NOMO-1 (cell line): ENCODE data around the gene TMEM192.
A peak's percentile ranks its signal among the peaks of the same experiment; 100 is the strongest.
"Not testable (repeated sequence)": the region's sequence is repeated elsewhere in the genome, so short reads cannot be mapped to it uniquely, and the experiment has no call there.

Experiments
- DNase-seq, 2 experiments: peaks; one replicate each; lab custom pipeline; 2025; ENCODE audit not compliant: unreplicated experiment in 2 of 2; lab: John Stamatoyannopoulos, UW

TMEM192 gene

DNA sequence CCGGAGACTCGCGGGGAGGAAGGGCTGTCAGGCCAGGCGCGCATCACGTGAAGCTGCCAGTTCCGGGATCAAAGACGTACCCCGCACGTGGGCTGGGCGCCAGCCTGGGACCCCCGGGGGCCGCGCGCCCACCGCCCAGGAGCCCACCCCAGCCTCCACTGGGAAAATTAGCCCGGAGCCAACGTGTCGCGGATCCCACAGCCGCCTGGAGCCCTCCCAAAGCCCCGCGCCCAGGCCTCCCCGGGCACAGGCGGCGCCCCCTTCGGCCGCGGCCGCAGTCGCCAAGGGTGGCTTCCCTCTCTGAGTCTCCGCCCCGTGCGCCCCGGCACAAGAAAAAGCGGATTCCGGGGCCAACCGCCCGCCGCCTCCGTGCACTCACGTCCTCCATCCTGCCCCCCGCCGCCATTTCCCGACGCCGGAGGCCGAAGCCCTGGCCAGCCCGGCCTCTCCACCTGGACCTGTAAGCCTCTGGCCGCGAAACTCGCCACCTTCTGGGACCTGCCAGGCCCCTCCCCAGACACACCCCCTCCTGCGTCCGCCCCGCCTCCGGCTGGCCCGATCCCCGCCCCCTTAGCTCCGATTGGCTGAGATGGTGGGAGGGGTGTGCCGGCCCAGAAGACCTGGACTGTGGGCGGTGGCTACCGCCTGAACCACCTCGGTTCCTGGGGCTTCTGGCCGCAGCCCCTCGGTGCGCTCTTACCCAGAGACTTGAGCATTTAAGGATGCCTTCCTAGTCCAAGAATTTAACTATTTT is at the start of gene TMEM192:
TSS of gene TMEM192 (minus strand) at position 493 of the 754 bp plus-strand sequence. CDS start at position 406, 87 bp downstream.
- DNase-seq = peak; percentile 89 to 97

DNA sequence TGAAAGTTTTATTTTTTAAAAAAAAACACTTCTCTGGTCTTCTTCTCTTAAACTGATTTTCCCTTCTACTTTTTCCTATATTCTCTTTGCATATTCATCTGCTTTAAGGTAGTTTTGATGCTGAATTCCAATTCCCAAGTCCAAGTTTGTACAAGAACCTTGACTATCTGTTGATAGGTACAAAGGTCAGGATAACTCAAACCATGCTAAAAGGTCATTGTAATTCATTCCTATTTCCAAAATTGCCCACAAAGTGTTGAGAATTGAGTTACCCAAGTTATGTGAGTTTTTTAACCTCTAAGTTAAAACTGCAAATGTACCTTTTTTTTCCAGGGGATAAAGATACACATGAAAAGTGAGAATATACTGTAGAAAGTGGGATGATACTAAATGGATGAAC is 46.1 kb upstream of the TMEM192 start:
- no peak for DNase-seq

DNA sequence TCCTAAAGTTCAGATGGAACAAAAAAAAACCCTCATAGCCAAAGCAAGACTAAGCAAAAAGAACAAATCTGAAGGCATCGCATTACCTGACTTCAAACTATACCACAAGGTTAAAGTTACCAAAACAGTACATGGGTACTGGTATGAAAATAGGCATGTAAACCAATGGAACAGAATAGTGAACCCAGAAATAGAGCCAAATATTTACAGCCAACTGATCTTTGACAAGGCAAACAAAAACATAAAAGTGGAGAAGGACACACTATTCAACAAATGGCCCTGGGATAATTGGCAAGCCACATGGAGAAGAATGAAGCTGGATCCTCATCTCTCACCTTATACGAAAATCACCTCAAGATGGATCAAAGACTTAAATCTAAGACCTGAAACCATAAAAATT is 44.2 kb upstream of the TMEM192 start:
- DNase-seq = no peak

DNA sequence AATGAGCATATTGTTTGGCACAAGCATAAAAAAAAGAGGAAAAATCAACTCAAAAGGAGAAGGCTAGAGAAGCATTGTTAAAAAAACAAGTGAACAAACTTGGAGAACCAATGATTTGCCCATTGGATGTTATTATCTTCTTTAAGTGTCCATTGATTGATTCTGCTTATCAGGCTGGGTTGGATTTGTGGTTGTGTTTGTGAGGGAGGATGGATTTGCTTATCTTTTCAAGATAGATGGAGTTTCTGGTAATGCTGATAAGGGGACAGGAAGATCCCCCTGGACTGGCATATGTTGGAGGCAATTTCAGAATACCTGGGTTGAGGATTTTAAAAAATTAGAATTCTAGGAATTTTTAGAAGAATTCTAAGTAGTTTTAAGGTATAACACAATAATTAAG is 41.8 kb upstream of the TMEM192 start:
- DNase-seq = no peak

DNA sequence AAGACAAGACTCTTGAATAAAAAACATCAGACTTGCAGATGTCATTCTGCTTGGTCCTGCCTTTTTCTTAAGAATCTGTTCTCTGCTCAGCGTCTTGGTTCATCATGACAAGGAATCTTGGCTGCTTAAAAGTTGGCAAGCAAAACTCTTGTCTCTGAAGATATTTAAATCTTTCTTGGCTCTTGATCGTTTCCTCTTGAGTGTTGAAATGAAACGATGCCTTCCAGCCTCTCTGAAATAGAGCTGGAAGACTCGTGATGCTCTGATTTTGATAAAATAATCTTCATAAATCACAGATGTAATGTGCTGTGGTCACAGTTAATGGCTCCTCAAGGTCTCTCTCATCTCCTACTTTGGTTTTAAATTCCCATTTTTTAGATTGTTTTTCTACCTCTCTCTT is 39.9 kb upstream of the TMEM192 start:
- no peak for DNase-seq

DNA sequence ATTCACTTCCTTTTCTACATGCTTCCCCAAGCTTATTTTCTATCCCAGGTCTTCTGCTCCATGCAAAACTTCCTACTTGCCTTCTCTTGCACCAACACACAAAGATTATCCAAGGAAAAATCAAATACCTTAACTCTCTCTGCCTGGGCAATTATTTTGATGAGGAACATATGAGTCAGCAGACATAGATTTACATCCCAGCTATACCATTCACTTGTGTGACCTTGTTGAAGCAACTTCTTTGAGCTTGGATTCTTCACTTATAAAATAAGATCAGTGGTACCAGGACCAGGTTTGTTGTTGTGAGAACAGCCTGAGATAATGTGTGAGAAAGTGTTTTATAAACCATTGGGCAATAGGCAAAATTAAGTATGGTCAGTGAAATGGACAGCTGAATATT is 39.1 kb upstream of the TMEM192 start:
- DNase-seq = no peak

DNA sequence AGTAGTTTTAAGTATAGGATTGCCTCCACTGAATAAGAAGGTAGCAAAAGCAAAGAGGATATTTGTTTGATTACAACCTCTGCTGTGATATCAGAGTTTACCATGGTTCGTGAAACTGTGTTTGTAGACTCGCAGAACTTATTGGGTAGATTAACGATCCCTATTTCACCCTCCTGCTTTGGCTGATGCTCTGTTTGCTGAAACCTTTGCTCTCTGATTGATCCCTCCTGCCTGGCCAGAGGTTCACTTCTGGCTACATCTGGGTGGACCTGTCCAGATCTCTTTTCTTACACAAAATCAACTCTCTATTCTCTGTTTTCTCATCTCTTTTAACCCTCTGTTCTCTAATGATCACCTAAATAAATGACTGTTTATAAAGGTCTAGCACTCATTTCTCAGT is 37.9 kb upstream of the TMEM192 start:
- DNase-seq = no peak

DNA sequence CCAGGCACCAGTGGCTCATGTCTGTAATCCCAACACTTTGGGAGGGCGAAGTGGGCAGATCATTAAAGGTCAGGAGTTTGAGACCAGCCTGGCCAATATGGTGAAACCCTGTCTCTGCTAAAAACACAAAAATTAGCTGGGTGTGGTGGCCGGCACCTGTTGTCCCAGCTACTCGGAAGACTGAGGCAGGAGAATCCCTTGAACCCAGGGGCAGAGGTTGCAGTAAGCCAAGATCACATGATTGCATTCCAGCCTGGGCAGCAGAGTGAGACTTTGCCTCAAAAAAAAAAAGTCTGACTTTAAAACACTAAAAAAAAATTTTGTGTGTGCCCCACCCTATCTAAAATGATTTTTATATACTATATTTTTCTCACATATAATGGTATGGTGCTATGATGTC is 26.2 kb upstream of the TMEM192 start:
- DNase-seq = no peak

DNA sequence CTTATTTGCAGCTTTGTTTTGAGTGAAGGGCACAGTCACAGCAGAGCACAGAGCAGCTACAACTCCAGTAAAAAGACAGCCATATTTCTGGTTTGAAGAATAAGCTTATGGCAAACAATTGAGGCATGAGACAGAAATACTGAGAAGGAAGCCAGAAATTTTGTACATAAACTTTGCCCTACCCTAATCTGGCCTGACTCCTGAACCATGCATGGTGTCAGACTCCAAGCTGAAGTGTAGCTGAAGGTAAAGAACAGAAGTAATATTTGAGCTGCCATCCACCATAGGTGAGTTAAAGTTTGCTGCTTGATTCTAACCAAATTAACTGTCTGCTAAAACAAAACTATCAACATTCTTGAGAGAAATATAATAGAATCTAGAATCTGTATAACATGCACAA is 24.5 kb upstream of the TMEM192 start:
- no peak for DNase-seq

DNA sequence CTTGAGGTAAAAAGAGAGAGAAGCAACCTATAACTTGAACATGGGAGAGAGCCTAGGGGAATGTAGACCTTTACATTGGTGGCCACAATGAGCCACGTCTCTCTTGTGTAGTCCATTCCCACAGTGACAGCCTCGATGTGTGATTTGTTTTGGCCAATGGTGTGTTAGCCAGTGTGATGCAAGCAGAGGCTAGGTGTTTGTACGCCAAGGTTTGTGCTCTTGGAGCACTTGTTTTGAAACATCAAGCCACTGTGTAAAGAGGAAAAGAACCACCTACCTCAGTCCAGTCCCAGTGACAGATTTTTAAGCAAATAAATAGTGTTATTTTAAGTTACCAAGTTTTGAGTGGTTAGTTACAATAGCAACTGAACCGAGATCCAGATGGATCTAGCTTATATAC is 23.9 kb upstream of the TMEM192 start:
- no peak for DNase-seq

DNA sequence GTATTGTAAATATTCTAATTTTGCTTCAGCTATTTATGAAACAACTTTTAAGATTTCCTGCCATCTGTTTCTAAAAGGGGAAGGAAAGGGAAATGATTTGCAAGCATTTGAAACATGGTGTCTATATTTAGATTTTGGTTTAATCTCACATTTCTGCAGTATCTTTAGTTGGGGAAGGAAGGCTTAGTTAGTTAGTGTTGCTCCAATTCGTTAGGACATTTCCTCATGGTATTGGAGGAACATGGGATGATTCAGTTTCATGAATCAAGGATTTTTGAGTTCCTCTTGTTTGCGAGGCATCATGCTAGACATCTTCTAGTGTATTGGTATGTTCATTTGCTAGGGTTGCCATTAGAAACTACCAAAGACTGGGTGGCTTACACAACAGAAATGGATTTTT is 20.5 kb upstream of the TMEM192 start:
- peak; percentile 85 to 91 for DNase-seq

DNA sequence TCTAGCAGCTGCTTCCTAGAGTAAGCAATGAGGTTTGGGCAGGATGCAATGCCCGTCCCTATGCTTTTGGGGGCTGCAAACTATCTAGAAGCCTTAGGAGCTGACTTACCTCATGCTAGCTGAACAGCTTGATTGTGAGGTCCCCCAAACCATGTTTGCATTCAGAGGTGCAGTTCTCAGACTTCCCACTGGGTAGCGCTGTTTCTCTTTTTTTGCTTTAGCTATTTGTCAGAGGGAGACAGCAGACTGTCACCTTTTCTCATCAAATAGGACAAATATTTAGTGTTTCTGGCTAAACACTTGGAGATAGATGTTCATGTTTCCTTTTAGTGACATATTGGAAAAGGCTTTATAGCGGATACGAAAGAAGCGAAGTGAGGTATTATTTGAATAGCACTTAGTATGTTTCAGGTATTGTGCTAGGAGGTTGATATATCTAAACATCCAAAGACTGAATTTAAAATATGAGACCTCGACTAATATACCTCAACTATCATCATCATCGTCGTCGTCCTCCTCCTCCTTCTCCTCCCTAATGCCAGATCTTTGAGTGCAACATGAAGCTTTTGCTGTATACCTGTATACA is 18.7 kb upstream of the TMEM192 start:
- peak; percentile 29 to 46 for DNase-seq

DNA sequence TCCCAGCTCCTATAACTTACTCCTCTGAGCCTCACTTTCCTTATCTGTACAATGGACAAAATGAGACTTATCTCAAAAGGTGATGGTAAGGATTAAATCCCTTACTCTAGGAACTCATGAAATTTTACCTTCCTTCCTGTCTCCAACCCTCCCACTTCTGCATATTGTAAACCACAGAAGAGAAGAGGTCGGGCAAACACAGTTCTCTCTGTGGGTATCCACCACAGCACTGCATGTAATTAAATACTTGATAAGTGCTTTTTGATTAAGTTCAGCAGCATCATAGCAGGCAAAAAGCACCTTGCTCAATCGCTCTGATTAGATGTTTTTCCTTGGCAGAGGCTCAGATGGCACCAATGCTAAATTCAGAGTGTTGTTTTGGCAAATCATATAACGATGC is 17.3 kb upstream of the TMEM192 start:
- DNase-seq = peak in 1 of 2 experiments; percentile 58

DNA sequence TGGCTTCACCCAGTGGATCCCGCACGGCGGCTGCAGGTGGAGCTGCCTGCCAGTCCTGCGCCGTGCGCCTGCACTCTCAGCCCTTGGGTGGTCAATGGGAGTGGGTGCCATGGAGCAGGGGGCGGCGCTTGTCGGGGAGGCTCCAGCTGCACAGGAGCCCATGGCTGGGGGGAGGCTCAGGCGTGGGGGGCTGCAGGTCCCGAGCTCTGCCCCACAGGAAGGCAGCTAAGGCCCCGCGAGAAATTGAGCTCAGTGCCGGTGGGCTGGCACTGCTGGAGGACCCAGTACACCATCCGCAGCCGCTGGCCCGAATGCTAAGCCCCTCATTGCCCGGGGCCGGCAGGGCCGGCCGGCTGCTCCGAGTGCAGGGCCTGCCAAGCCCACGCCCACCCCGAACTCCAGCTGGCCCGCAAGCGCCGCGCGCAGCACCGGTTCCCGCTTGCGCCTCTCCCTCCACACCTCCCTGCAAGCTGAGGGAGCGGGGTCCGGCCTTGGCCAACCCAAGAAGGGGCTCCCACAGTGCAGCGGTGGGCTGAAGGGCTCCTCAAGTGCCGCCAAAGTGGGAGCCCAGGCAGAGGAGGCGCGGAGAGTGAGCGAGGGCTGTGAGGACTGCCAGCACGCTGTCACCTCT is 13.3 kb upstream of the TMEM192 start:
- DNase-seq = not testable (repeated sequence)

DNA sequence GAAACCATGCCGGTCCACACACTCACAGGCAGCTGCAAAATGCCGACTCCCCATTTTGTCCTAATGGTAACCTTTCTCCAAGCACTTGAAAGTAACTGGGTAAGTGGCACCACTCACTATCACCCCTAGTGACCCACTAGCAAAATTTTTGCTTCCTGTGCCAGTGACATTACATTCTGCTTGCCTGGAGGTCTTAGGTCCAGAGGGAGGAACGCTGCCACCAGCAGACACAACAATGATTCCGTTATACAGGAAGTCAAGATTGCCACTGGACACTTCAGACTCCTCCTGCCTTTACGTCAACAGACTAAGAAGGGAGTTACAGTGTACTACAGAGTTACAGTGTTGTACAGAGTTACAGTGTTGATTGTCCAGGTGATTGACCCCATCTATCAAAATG is 11.8 kb upstream of the TMEM192 start:
- no peak for DNase-seq

DNA sequence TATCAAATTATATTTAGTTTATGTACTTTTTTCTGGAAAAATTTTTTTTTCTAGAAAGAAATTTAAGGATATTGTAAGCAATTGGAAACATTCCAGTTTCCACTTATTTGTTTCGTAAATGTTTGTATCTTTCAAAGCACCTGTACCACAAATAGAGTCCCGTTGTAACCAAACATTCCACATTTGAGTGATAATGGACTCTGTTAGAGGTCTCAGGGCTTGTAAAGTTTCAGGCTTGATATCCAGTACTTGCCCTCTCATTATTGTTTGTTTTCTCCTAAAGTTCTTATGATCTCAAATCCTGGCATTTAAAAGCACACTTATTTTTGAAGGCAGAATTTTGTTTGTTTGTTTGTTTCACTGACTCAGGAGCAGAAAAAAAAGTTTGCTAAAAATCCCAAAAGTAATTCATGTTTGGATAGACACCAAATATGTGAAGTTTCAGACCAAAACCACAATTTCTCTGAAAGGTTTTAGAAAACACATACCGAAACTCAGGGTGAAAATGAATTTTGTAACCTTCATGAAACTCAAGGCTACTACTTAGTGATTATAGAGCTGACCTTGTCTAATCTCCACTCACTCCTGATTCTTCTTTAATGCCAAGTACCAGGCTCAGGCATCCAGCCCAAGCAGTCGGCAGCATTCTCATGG is 5.7 kb upstream of the TMEM192 start:
- DNase-seq = no peak

DNA sequence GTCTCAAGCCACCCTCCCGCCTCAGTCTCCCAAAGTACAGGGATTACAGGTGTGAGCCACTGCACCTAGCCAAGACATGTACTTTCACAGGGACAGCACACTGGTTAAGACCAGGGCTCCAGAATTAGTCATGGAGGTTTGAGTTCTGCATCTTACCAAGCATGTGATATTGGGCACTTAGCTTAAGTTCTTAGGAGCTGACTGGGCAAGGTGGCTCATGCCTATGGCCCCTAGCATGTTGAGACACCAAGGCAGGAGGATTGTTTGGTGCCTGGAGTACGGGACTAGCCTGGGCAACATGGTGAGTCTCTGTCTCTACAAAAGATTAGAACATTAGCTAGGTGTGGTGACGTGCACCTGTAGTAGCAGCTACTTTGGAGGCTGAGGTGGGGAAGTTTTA is 2.6 kb upstream of the TMEM192 start:
- DNase-seq = no peak

DNA sequence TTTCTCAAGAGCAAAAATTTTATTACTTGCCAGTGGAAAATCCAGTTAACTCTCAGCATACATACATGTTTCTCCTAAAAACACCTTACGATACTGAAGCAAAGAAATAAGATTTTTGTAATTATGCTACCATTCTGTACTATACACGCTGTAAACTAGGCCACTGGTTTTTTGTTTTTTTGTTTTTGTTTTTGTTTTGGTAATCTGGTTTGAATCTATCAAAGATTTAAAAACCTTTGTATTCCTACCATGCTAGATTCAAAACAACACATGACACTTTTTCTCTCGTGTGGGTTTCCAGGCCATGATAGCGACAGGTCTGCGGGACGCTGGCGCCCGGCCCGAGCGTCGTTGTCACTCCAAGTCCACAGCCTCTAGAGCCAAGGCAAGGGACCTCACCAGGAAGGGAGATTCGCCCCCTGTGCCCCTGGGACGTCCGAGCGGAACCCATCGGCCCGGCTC is 723 bp downstream of the TMEM192 start:
- DNase-seq = no peak

DNA sequence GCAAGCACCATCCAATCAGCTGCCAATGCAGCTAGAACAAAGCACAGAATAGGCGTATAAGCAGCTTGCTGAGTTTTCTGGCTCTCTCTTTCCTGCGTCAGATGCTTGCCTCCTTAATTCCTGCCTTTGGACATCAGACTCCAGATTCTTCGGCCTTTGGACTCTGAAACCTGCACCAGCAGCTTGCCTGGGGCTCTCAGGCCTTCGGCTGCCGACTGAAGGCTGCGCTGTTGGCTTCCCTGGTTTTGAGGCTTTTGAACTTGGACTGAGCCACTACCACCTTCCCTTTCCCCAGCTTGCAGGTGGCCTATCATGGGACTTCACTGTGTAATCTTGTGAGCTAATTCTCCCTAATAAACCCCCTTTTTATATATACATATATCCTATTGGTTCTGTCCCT is 6.1 kb downstream of the TMEM192 start:
- no peak for DNase-seq

DNA sequence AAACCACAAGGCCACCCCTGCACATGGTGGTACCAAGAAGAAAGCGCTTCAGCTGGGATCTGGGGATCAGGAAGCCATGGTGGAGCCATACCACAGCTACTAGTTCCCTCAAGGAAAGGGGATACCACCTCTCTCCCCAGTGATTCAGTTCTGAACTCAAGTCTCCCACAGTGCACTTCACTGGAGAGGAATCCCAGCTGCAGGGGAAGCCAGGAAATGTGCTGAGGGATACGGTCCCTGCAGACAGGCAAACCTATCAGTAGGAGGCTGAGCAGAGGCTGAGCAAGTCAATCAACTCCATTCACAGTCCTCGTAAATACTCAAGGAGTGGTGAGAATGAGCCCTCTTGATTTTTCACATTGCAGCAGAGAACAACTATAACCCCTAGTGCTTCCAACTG is 11.0 kb downstream of the TMEM192 start:
- DNase-seq = no peak

DNA sequence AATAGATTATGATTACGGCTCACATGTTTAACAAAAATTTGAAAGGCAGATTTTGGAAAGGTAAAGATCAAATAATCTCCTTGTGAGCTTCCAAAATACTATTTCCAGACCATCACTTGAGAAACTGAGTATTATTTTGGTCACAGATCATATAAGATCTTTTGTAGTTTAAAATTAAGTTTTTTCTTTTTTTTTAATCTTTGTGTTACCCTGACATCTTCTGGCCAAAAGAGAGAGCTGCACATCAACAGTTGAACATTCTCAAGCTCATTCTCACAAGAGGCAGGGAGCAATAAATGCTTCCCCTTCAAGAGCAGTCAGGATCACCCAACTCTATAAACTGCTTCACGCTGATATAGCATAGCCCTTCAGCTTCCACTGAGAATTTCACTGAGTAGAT is 15.9 kb downstream of the TMEM192 start:
- DNase-seq = peak in 1 of 2 experiments; percentile 9

DNA sequence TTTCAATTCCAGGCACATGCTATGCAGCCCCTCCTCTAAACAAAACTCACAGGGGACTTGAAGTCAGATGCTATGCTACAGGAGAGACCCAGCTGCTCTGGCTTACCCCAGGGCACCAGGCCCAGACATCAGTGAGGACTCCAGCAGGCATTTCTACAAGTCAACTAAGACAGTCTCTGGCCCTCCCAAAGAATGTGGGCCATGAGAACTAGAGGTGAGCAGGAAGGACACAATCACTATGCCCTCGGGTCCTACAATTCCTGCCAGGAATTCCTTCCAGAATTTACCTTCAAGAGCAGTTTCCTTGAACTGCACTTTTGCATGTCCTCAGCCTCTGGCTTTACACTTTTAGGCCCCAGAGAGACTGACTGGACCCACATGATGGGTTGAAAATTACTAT is 17.4 kb downstream of the TMEM192 start:
- no peak for DNase-seq
